Measurements from ENCODE around the gene ZFHX3.

DNA sequence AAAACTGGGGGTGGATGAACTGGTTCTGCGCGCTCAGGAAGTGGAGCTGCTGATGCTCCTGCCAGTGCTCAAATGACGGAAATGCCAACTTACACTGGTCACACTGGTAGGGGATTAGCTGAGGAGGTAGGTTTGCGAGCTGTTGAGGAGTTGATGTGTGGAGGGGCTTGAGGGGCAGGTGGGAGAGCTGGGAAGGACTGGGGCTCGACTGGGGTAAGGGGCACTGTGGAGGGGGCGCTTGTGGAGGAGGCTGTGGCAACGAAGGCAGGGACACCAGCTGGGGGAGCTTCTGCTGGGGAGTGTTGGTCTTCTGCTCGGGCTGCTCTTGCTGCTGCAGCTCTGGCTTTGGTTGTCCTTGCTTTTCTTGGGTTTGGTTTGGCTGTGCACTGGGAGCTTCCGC lies 252.9 kb downstream of the ZFHX3 start:
- TF ChIP-seq EZH2phosphoT487 (IDR thresholded peaks at IDR 0.05; ENCODE audit: insufficient read depth, low read depth): no peak
- TF ChIP-seq EZH2 (IDR thresholded peaks at IDR 0.05; ENCODE audit: insufficient read depth, poor library complexity, severe bottlenecking): no peak

Data from GM23248 (cell line).